ENCODE measurements around the gene UGDH.
"Not testable (repeated sequence)": the region's sequence is repeated elsewhere in the genome, so short reads cannot be mapped to it uniquely, and the experiment has no call there.

UGDH gene

DNA sequence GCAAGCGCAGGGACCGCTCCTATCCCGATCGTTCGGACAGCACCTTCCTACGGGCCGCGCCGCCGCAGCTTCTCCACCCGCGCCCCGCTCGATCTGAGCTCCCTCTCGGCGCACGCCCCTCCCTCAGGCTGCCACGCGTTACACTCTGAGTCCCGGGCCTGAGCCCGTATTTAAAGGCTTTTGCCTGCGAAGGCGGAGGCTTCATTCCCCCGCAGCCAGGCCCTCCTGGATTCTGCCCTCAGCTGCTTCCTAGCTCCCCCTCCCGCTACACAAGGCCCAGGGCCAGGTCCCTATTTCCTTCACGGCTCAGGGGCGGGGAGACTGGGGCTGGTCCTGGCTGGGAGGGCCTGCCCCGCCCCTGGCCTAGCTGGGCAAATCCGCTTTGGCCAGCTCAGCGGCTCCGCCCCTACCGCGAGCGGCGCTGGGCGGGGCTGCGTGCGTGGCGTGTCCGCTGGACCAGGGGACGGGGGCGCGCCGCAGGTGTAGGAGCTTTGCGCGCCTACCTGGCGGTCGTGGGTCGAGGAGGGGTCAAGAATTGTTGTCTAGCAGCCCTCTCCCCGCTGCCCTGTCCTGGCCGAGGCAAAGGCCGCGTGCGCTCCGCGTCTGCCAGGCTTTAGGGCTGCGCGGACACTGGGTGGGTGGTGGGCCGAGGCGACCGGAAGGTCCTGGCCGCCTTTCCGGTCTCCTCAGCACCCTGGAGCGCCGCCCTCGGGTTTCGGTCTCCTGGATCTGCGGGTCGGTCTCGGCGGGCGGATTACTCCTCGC lies at the start of gene UGDH:
Gene UGDH (minus strand): TSS at position 144 of the 765 bp plus-strand sequence. CDS start 5,927 bp downstream, outside the sequence.
- peak; percentile 77 to 79 for DNase-seq (ENCODE audit: low read depth in 2 of 2)

DNA sequence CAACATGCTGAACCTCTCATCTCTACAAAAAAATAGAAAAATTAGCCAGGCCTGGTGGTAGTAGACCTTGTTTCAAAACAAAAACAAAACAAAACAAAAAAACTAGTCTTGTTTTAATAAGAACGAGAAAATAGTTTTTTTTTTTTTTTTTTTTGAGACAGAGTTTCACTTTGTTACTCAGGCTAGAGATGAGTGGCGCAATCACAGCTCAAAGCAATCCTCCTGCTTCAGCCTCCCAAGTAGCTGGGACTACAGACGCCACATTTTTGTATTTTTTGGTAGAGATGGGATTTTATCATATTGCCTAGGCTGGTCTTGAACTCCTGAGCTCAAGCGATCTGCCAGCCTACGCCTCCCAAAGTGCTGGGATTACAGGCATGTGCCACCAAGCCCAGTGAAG lies 47.7 kb upstream of the UGDH start:
- DNase-seq (ENCODE audit: low read depth in 2 of 2), result no peak

DNA sequence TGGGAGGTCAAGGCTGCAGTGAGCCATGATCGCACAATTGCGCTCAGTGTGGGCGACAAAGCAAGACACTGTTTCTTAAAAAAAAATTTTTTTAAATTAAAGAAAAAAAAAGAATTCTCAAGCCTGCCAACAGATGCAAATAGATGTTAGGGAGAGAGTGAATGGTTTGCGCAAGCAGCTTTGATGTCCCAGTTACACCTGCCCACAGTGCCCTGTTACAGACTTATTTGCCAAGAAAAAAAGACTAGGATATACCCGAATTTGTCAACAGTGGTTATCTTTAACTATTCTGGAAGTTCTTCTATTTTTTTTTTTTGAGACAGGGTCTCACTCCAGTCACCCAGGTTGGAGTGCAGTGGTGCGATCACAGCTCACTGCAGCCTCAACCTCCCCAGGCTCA lies 44.3 kb upstream of the UGDH start:
- no peak for DNase-seq (ENCODE audit: low read depth in 2 of 2)

DNA sequence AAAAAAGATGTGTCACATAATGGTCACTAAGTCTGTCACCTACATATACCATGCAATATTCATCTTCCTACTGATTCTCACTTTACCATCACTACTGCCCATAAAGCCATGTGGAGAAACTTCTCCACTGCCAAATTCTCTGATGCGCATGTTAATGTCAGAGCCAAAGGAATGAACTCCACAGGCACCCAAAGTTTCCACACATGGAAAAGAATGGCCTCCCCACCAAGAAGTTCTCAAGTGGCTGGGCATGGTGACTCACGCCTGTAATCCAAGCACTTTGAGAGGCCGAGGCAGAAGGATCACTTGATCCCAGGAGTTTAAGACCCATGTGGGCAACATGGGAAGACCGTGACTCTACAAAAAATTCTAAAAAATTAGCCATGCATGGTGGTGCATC lies 43.8 kb upstream of the UGDH start:
- no peak for DNase-seq (ENCODE audit: low read depth in 2 of 2)

DNA sequence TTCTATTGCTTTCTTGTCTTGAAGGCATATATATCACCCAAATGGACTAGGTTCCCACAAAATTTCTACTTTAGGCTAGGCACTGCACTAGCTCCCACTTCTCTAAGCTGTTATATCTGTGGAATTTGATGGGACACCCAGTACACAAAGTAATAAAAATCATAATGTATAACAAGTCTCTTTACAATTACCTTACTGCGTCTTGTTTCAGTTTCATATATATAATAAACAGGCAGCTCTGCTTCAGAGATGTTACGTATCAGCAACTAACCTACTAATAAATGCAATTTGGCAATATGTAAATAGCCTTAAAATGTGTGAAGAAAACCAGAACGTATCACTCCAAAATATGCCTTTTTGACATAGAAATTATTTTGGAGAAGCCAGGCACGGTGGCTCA lies 42.0 kb upstream of the UGDH start:
- DNase-seq (ENCODE audit: low read depth in 2 of 2), result no peak

DNA sequence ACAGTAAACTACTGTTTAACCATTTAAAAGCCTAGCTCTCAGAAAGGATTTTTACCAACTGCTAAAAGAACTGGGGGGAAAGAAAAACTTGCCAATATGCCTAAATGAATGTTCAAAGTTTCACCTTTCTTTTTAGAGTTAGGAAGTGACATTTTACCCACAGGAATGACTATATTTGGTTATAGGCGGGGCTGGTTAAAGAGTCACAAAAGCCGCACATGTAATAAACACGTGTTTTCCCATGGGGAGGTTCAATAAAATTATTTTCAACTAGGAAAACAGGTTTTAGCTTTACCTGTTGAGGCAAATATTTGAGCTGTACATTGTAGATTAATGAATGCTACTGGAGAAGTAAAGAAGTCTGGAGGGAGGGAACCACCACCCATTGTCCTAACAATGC lies 41.6 kb upstream of the UGDH start:
- DNase-seq (ENCODE audit: low read depth in 2 of 2), result no peak

DNA sequence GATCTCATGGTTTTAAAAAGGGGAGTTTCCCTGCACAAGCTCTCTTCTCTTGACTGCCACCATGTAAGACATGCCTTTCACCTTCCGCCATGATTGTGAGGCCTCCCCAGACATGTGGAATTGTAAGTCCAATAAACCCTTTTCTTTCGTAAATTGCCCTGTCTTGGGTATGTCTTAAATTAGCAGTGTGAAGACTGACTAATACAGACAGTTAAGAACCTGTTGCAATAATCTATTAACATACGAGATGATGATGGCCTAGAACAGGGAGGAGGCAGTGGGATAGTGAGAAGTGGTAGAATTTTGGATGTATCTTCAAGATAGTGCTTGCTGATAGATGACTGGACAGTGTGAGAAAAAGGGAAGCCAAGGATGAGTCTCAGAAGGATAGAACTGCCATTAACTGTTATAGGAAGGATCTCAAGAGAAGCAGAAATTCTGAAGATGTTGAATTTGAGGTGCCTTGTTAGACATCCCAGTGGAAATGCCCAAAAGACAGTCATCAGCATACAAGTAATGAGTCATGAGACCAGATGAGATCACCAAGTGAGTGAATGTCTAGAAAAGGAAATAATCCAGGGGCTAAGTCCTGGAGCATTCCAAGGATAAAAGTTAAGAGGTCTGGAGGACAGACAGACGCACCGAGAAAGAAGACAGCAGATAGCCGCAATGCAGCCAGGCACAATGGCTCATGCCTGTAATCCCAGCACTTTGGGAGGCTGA lies 38.8 kb upstream of the UGDH start:
- no peak for DNase-seq (ENCODE audit: low read depth in 2 of 2)

DNA sequence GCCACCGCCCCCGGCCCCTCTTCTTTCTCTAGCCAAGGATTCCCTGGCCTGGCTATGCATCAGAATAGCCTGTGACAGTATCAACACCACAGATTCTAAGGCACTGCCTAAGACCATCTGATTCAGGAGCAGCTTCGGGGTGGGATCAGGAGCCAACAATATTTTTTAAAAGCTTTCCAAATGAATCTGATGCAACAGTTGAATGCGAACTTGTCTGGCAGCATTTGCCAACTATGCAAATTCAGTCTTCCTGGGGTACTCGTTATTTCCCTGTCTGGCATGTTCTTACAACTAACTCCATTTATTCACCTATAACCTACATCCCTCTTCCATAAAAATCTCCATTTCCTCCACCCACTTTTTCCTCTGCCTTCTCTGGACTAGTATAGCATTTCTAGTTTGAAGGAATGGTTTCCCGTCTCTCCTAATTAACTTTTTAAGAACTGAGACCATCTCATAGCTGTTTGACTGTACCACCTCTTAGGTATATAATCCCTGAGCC lies 36.2 kb upstream of the UGDH start:
- no peak for DNase-seq (ENCODE audit: low read depth in 2 of 2)

DNA sequence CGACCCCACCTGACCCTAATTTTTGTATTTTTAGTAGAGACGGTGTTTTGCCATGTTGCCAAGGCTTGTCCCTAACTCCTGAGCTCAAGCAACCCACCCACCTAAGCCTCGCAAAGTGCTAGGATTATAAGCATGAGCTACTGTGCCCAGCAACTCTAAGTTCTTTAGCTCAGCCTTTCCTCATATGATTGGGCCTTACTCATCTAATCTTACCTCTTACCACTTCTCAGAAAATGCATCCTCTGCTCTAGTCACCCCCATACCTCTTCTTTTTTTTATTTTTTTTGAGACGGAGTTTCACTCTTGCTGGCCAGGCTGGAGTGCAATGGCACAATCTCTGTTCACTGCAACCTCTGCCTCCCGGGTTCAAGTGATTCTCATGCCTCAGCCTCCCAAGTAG lies 35.6 kb upstream of the UGDH start:
- DNase-seq (ENCODE audit: low read depth in 2 of 2), result no peak

DNA sequence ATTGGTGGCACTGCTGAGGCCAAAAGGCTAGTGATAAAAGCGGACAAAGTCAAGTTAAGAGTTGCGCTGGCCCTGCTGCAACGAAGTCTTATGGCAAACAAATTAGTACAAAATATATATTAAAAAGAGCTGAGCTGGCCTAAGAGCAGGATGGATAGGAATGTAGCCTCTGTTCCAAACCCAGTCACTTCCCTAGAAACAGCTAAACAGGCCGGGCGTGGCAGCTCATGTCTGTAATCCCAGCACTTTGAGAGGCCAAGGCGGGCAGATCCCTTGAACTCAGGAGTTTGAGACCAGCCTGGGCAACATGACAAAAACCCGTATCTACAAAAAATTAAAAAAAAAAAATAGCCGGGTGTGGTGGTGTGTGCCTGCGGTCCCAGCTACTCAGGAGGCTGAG lies 32.4 kb upstream of the UGDH start:
- DNase-seq (ENCODE audit: low read depth in 2 of 2), result no peak

DNA sequence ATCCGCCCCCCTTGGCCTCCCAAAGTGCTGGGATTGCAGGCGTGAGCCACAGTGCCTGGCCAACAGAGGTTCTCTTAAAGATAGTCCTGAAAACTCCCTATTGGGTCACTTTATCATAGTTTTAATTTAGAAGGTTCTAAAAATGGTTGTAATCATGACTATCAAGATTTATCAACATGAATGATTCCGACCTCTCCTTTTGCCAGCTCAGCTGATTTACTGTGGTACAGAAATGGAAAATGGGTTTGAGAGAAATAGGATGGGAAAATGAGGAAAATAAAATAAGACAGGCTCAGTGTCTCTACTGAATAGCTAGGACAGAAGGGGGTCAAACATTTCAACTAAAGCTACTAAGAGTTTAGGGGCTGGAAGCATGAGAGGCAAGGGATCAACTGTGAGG lies 28.2 kb upstream of the UGDH start:
- DNase-seq (ENCODE audit: low read depth in 2 of 2), result no peak

DNA sequence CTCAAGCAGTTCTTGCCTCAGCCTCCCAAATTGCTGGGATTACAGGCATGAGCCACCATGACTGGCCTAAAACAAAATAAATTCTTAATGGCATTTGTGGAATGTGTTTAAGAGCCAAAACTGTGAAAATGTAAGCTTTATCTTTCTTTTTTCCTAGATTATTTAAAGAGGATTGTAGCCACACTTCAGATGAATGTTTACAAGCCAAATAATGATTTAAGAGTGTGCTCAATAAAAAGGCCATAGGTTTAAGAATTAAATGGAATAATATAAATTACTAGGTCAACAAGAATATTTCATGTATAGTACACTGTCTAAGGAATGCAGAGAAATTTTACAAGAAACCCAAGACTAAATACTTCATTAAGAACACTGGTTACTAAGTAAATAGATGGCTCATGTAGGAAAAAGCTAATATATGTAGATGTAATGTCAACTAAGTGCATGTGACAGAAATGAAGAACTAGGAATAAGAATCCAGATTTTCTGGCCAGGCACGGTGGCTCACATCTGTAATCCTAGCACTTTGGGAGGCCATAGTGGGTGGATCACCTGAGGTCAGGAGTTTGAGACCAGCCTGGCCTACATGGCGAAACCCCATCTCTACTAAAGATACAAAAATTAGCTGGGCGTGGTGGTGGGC lies 21.3 kb upstream of the UGDH start:
- DNase-seq (ENCODE audit: low read depth in 2 of 2), result no peak

DNA sequence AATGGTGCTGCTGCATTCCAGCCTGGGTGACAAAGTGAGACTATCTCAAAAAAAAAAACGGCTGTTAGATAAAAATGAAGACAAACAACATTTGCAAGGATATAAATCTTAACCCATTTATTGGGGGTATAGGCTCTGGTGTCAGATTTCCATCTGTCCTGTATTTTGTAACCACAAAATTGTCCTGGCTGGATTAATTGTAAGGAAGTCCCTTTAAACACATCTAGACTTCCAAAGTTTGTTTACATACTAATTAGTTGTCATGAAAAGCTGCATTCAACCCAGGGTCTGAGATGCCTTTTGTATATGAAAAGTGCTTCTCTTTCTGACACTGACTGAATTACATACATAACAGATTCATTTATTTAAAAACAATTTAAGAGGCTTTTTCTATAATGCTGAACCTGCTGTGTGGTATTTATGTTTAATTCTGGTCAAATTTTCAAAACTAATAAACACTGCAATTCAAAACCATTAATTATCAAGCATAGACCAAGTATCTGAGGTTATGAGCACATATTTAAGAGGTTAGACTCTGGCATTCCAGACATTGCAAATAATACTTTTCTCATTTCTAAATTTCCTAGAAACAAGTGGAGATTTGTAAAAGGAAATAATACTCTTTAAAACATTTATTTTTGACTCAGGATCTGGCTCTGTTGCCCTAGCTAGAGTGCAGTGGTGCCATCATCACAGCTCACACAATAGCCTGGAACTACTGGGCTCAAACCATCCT lies 17.5 kb upstream of the UGDH start:
- DNase-seq (ENCODE audit: low read depth in 2 of 2), result no peak

DNA sequence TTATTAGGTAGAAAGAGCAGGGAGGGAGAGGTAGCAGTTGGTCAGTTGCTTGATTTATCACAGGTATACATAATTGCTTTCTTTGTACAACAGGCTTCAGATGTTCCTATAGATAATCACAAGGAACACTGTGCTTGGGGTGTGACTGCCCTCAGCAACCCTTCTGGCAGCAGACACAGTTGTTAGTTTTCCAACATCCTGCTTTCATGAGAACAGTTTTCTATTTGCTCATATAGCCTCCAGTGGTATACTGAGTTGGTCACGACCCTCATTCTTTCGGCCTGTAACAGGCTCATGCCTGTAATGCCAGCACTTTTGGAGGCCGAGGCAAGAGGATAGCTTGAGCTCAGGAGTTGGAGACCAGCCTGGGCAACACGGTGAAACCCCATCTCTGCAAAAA lies 16.8 kb upstream of the UGDH start:
- not testable (repeated sequence) for DNase-seq (ENCODE audit: low read depth in 2 of 2)

DNA sequence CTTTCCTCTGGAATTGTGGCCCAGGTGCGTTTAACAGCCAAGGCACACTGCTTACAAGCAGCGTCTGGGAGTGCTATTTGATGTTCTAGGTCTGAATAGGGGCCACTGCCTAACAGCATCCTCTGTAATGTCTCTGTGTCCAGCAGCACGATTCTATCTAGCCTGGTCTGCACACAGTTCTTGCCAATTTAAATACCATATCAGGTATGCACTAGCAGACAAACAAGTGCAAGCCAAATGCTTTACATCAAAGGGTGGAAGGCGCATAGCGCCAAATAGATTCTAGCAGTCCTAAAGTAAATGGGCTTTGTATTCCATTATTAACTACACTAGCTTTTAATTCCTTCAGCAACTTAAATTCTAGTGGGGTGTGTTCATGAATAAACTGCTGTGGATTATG lies 15.8 kb upstream of the UGDH start:
- no peak for DNase-seq (ENCODE audit: low read depth in 2 of 2)

DNA sequence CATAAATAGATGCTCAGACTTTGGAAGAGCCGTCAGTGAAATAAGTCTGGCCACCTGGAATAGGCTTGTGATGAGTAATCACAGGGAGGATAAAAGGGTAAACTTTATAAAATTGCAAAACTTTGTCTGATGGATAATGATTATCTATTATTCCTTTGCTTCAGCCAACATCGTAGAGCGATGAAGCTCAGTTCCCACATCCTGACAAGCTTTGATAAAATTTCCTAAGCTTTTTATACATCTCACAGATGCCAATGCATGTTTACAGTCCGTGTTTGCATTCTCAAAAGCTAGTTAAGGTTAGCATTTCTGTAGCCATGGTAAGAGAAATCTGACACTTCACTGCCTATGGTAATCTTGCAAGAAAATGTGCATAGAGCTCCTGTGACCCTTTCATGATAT lies 15.4 kb upstream of the UGDH start:
- no peak for DNase-seq (ENCODE audit: low read depth in 2 of 2)

DNA sequence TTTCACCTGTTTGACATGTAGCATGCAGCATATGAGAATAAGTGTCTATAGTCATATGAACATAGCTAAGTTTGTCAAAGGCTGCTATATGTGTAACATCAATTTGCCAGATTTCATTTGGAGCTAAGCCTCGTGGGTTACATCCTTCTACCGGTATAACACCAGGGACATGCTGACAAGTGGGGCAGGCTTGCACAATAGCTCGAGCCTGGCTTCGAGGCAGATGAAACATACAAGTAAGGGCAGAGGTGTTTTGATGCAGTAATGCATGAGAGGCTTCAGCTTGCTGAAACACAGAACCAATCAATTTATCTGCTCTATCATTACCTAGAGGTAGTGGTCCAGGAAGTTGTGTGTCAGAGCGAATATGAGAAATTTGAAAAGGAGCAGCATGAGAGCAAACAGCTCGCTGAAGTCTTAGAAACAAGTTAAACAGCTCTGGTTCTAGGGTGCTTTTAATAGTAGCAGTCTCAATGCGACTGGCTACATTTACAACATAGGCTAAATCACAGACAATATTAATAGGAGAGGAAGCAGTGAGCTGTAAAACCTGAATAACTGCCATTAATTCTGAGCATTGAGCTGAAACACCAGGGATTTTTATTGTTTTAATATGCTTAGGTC lies 14.9 kb upstream of the UGDH start:
- no peak for DNase-seq (ENCODE audit: low read depth in 2 of 2)

DNA sequence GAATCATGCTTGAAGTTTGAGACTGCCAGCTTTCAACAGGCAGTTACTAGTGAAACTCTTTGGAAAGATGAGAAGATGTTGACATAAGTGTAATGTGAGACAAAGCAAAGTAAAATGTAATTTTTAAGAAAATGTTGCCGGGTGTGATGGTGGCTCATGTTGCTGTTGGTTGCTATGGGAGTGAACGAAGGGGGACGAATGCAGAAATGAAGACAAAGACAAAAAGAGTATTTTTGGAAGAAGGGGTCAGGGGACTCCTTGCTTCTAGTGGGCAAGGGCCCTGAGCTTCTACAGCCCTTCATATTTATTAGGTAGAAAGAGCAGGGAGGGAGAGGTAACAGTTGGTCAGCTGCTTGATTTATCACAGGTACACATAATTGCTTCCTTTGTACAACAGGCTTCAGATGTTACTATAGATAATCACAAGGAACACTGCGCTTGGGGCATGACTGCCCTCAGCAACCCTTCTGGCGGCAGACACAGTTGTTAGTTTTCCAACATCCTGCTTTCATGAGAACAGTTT lies 11.9 kb upstream of the UGDH start:
- no peak for DNase-seq (ENCODE audit: low read depth in 2 of 2)

DNA sequence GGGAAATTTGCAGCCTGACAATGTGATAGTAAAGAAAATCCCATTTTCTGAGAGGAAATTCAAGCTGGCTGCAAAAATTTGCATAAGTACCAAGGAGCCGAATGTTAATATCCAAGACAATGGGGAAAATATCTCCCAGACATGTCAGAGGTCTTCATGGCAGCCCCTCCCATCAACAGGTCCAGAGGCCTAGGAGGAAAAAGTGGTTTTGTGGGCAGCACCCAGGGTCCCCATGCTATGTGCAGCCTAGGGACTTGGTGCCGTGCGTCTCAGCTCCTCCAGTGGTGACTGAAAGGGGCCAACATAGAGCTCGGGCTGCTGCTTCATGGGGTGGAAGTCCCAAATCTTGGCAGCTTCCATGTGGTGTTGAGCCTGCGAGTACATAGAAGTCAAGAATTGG lies 6.3 kb upstream of the UGDH start:
- no peak for DNase-seq (ENCODE audit: low read depth in 2 of 2)

DNA sequence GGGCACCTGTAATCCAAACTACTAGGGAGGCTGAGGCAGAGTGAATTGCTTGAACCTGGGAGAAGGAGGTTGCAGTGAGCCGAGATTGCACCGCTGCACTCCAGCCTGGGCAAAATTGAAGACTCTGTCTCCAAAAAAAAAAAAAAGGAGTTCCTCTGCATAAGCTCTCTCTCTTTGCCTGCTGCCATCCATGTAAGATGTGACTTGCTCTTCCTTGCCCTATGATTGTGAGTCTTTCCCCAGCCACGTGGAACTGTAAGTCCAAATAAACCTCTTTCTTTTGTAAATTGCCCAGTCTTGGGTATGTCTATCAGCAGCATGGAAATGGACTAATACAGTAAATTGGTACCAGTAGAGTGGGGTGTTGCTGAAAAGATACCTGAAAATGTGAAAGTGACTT lies 5.0 kb upstream of the UGDH start:
- not testable (repeated sequence) for DNase-seq (ENCODE audit: low read depth in 2 of 2)

DNA sequence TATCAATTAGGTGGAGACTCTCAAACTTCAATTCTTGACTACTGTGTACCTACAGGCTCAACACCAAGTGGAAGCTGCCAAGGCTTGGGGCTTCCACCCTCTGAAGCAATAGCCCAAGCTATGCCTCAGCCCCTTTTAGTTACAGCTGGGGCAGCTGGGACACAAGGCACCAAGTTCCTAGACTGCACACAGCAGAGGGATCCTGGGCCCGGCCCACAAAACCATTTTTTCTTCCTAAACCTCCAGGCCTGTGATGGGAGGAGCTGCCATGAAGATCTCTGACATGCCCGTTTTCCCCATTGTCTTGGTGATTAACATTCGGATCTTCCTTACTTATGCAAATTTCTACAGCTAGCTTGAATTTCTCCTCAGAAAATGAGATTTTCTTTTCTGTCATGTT lies 3.4 kb upstream of the UGDH start:
- DNase-seq (ENCODE audit: low read depth in 2 of 2), result no peak

Data from stimulated activated CD8-positive, alpha-beta memory T cell treated with anti-CD3 and anti-CD28 coated beads, Interleukin-7, amount 100 ng/mL, for 1 hour (primary cell).